ENCODE results near the gene CRBN.

The CRBN gene

GRCh38 chr3:3101660-3102458 lies 77.6 kb downstream of the CRBN start:
- H3K4me3 ChIP-seq (replicated peaks in 1 of 2; ENCODE audit: low read depth in 2 of 2, low read length in 2 of 2) = no peak overlapping the region
- DNase-seq (ENCODE audit: low read depth in 2 of 2) = no peak
- TF ChIP-seq CTCF (IDR thresholded peaks at IDR 0.05; ENCODE audit: low read depth, low read length) = no peak

All from cardiac fibroblast (primary cell).